GM12873 (cell line): ENCODE measurements around the gene TVP23A.

Experiments
- CTCF ChIP-seq: IDR thresholded peaks from 2 replicates; pipeline ENCODE4 v1.5.1; 2012; ENCODE audit warnings: low read depth, mild to moderate bottlenecking, moderate library complexity, low read length, control low read depth; ENCODE audit not compliant: insufficient read depth; ENCODE audit errors: missing control alignments

The TVP23A gene

DNA sequence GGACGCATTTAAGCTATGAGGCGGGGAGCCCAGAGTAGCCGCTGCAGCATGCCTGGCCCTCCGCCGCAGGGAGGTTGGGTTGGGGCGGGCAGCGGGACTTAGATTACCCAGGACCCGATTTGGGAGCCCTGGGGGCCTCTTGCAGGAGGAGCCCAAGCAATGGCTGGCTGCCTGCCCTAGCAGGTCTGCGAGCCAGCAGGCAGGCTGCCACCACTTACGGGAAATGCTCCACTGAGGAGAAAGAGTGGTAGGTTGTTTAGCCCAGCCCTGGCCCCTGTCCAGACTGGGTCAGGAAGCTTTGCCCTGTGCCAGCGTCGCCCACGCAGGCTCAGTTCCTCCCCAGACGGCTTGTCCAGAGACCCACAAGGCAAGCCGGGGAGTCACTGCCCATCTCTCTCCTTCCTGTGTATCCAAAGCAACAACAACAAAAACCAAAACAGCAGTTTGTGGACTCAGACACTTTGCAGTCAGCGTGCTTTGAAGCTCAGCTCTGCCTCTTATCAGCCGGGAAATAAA lies 10.3 kb upstream of the TVP23A start:
- TF ChIP-seq CTCF = no peak

DNA sequence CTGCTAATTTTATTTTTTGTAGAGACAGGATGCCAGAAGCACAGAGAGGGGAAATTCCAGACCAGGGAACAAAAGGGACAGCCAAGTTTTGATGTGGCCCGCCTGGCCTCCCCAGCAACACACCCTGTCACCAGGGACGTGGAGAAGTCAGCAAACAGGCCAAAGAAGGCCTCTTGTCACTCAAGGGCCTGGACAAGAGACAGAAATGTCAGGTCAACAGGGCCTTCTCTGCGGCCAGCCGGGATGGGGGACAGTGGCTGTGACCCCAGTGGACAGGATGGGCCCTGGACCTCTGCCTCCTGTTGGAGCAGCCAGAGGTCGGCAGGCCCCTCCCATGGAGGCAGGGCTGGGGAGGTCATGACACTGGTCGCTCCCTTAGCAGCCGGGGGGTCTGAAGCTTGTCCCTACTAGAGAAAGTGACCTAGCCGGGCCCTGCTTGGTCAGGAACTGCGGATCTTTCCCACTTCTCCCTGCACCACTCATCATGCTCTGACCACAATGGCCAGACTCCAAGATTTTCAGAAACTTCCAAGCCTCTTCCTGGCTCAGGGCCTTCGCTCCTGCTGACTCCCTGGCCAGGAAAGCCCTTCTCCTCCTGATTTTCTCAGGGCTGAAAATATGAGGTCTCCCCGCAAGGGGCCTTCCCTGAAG lies 9.2 kb upstream of the TVP23A start:
- TF ChIP-seq CTCF = no peak

DNA sequence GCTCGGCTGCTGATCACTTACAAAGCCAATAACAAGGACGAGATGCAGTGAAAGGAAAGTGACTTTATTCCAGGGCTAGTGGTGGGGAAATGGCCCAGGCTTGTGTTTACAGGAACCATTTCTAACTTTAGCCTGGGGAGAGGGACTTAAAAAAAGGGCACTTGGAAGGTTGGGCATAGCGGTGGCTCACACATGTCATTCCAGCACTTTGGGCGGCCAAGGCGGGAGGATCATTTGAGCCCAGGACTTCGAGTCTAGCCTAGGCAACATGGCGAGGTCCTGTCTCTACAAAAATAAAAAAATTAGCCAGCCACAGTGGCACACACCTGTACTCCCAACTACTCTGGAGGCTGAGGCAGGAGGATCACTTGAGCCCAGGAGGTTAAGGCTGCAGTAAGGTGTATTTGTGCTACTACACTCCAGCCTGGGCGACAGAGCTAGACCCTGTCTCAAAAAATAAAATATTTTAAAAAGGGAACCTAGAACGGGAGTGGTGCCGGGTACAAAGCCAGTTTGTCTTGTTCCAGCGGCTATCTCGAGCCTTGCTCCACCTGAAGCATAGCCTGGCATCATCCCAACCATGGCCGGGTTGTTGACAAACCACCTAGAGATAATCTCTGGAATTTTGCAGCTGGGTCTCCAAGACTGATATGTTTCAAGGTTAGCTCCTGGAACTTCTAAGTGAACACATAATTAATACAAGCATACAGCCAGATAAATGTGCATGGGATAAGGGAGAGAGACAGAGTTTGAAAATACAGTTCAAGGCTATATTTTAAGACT lies 5.7 kb upstream of the TVP23A start:
- TF ChIP-seq CTCF = no peak

DNA sequence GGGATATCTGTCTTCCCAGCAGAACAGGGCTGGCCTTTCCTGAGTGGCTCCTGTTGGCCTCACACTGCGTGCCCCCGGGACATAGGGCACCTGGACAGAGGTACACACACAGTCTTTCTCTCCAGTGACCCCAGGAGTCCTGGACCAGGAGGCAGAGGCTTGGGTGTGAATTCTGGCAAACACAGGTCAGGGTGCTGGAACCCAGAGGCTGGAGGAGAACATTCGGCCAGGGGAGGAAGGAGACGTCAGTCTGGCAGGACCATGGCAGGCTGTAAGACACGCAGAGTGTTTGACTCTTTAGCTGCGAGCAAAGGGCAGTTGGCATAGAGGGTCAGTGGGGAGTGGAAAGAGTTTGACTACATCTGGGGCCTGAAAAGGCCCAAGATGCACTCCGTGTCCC lies 4.1 kb upstream of the TVP23A start:
- no peak for TF ChIP-seq CTCF

DNA sequence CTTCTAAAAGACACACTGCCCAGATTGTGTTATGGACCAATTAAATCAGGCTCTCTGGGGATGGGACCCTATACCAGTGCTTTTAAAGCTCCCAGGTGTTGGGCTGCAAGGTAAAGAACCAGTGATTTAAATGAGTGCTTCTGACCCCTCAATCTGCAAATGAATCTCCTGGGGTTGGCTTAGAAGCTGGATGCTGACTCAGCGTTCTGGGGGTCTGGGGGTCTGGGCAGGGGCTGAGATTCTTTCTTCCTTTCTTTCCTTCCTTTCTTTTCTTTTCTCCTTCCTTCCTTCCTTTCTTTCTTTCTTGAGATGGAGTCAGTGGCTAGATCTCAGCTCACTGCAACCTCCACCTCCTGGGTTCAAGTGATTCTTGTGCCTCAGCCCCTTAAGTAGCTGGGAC lies 2.0 kb upstream of the TVP23A start:
- no peak for TF ChIP-seq CTCF

GRCh38 chr16:10817514-10817913 lies 1.1 kb downstream of the TVP23A start:
- no peak for TF ChIP-seq CTCF

- TF ChIP-seq CTCF = no peak
Measured at GRCh38 chr16:10813099-10813455, 5.5 kb downstream of the TVP23A start.
